CD4-positive, alpha-beta T cell treated with Interleukin-15 for 1 hour (primary cell): ENCODE measurements around the gene LRRC49.
"Not testable (repeated sequence)": the region's sequence is repeated elsewhere in the genome, so short reads cannot be mapped to it uniquely, and the experiment has no call there.

Source experiments
- DNase-seq: peaks from one replicate; pipeline ENCODE4 v3.0.0-alpha.2; 2020

LRRC49 gene

GRCh38 chr15:70892002-70892911, at the start of gene LRRC49, which contains the start of gene THAP10:
Gene LRRC49, plus strand, starts transcription at chr15:70892826. Its CDS starts 69 bp downstream, at chr15:70892895.
Gene THAP10, minus strand, starts transcription at chr15:70892433. Its CDS starts 161 bp downstream, at chr15:70892272.
- DNase-seq: peak; percentile 47

GRCh38 chr15:70845602-70846360, 46.8 kb upstream of the LRRC49 start:
- no peak for DNase-seq

GRCh38 chr15:70851889-70852288, 40.7 kb upstream of the LRRC49 start:
- no peak for DNase-seq

GRCh38 chr15:70852501-70853317, 39.9 kb upstream of the LRRC49 start:
- DNase-seq: no peak

- DNase-seq: no peak
Observed at GRCh38 chr15:70853318-70853972, 39.2 kb upstream of the LRRC49 start.

- DNase-seq: no peak
Observed at GRCh38 chr15:70853973-70854665, 38.5 kb upstream of the LRRC49 start, which contains the start of gene LARP6. Gene LARP6, minus strand, starts transcription at chr15:70854157. Its CDS starts 69 bp downstream, at chr15:70854088.

- no peak for DNase-seq
Observed at GRCh38 chr15:70854666-70854976, 38.0 kb upstream of the LRRC49 start.

- DNase-seq: no peak
Observed at GRCh38 chr15:70855764-70856163, 36.9 kb upstream of the LRRC49 start.

GRCh38 chr15:70856177-70856883, 36.3 kb upstream of the LRRC49 start:
- no peak for DNase-seq

- no peak for DNase-seq
Observed at GRCh38 chr15:70856884-70857561, 35.6 kb upstream of the LRRC49 start.

GRCh38 chr15:70857562-70858285, 34.9 kb upstream of the LRRC49 start:
- no peak for DNase-seq

GRCh38 chr15:70858614-70859321, 33.9 kb upstream of the LRRC49 start:
- not testable (repeated sequence) for DNase-seq

- DNase-seq: no peak
Observed at GRCh38 chr15:70859322-70859908, 33.2 kb upstream of the LRRC49 start.

GRCh38 chr15:70859998-70860397, 32.6 kb upstream of the LRRC49 start:
- no peak for DNase-seq

GRCh38 chr15:70863450-70864218, 29.0 kb upstream of the LRRC49 start:
- DNase-seq: no peak

GRCh38 chr15:70866982-70867641, 25.5 kb upstream of the LRRC49 start:
- DNase-seq: no peak

- no peak for DNase-seq
Observed at GRCh38 chr15:70867911-70868467, 24.6 kb upstream of the LRRC49 start.
